WI38 (cell line): Measurements from ENCODE around the gene WDTC1.
"Not testable (repeated sequence)": the region's sequence is repeated elsewhere in the genome, so short reads cannot be mapped to it uniquely, and the experiment has no call there.

Experiments
- H3K4me3 ChIP-seq: 2 replicates; pipeline ENCODE4 v1.5.1; 2011; ENCODE audit warnings: low read depth, mild to moderate bottlenecking, control low read depth, low read length
- TF ChIP-seq, protein P1 (sequence below): IDR thresholded peaks from 2 replicates; pipeline ENCODE4 v1.5.1; 2012; ENCODE audit warnings: low read depth, mild to moderate bottlenecking, control low read depth, low read length

The WDTC1 gene

DNA sequence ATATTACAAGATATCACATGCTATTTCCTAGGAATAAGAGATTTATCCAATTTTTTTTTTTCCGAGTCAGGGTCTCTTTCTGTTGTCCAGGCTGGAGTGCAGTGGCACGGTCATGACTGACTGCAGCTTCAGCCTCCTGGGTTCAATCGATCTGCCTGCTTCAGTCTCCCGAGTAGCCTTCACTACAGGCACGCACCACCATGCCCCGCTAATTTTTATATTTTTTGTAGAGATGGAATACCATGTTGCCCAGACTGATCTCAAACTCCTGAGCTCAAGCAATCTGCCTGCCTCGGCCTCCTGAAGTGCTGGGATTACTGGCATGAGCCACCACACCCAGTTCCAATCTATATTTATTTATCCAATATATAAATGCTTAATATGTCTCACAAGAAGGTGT lies 18.0 kb upstream of the WDTC1 start:
- no peak overlapping the region for H3K4me3 ChIP-seq
- TF ChIP-seq, protein P1, sequence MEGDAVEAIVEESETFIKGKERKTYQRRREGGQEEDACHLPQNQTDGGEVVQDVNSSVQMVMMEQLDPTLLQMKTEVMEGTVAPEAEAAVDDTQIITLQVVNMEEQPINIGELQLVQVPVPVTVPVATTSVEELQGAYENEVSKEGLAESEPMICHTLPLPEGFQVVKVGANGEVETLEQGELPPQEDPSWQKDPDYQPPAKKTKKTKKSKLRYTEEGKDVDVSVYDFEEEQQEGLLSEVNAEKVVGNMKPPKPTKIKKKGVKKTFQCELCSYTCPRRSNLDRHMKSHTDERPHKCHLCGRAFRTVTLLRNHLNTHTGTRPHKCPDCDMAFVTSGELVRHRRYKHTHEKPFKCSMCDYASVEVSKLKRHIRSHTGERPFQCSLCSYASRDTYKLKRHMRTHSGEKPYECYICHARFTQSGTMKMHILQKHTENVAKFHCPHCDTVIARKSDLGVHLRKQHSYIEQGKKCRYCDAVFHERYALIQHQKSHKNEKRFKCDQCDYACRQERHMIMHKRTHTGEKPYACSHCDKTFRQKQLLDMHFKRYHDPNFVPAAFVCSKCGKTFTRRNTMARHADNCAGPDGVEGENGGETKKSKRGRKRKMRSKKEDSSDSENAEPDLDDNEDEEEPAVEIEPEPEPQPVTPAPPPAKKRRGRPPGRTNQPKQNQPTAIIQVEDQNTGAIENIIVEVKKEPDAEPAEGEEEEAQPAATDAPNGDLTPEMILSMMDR: no peak

DNA sequence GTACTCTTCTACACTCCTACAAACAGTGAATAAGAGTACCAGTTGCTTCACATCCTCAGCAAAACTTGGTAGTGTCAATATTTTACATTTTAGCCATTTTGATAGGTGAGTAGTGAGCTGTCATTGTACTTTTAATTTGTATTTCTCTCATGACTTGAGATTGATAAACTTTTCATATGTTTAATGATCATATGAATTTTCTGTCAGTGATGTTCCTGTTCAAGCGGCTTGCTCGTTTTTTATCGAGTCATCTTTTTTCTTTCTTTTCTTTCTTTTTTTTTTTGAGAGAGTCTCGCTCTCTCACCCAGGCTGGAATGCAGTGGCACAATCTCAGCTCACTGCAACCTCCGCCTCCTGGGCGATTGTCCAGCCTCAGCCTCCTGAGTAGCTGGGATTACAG lies 17.0 kb upstream of the WDTC1 start:
- no peak overlapping the region for H3K4me3 ChIP-seq
- TF ChIP-seq, protein P1: no peak

DNA sequence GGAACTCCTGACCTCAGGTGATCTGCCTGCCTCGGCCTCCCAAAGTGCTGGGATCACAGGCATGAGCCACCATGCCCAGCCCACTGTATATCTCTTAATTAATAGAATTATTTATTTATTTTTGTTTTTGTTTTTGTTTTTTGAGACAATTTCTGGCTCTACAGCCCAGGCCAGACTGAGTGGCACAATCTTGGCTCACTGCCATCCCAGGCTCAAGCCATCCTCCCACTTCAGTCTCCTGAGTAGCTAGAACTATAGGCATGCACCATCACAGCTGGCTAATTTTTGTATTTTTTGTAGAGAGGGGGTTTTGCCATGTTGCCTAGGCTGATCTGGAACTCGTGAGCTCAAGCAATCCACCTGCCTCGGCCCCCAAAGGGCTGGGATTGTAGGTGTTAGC lies 15.7 kb upstream of the WDTC1 start:
- no peak overlapping the region for H3K4me3 ChIP-seq
- TF ChIP-seq, protein P1: no peak

DNA sequence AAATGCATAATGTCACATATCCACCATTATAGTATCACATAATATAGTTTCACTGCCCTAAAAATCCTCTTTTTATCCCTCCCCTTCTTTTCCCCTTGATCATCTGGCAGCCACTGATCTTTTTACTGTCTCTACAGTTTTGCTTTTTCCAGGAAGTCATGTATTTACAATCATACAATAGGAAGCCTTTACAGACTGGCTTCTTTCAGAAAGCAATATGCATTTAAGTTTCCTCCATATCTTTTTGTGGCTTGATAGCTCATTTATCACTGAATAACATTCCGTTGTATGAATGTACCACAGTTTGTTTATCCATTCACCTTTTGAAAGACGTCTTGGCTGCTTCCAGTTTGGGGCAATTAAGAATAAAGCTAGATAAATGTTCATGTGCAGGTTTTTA lies 14.3 kb upstream of the WDTC1 start:
- H3K4me3 ChIP-seq: no peak overlapping the region
- TF ChIP-seq, protein P1: no peak

DNA sequence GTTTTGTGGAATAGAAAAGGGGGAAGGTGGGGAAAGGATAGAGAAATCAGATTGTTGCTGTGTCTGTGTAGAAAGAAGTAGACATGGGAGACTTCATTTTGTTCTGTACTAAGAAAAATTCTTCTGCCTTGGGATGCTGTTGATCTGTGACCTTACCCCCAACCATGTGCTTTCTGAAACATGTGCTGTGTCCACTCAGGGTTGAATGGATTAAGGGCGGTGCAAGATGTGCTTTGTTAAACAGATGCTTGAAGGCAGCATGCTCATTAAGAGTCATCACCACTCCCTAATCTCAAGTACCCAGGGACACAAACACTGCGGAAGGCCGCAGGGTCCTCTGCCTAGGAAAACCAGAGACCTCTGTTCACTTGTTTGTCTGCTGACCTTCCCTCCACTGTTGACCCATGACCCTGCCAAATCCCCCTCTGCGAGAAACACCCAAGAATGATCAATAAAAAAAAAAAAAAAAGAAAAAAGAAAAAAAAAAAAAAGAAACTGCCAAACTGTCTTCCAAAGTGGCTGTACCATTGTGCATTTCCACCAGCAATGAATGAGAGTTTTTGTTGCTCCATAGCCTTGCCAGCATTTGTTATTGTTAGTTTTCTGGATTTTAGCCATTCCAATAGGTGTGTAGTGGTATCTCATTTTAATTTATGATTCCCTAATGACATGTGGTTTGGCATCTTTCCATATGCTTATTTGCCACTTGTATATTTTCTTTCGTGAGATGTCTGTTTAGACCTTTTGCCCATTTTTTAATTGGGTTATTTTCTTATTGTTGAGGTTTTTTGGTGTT lies 13.5 kb upstream of the WDTC1 start:
- not testable (repeated sequence) for H3K4me3 ChIP-seq

DNA sequence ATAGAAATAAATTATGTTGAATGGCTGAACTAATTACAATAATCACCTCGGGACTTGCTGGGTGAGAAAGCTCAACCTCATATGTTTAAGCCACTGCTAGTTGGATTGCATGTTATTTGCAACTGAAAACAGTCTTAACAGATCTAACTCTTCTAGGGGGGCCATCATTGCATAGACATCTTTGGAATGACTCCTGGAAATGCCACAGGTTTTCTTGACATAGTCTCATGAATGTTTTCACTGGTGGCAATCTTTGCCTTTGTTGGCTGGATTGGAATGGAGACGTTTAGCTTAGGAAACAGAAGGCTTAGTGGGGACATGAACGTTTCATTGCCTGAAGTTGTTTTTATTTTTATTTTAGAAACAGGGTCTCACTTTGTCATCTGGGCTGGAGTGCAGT lies 8.8 kb upstream of the WDTC1 start:
- TF ChIP-seq, protein P1: no peak
- H3K4me3 ChIP-seq: no peak overlapping the region

DNA sequence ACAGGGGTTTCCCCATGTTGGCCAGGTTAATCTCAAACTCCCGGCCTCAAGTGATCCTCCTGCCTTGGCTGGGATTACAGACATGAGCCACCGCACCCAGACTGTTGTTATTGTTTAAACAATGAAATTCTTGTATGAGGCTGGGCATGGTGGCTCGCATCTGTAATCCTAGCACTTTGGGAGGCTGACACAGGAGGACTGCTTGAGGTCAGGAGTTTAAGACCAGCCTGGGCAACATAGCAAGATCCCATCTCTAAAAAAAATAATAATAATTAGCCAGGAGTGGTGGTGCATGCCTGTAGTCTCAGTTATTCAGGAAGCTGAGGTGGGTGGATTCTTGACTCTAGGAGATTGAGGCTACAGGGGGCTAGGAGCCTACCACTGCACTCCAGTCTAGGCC lies 6.7 kb upstream of the WDTC1 start:
- TF ChIP-seq, protein P1: no peak

DNA sequence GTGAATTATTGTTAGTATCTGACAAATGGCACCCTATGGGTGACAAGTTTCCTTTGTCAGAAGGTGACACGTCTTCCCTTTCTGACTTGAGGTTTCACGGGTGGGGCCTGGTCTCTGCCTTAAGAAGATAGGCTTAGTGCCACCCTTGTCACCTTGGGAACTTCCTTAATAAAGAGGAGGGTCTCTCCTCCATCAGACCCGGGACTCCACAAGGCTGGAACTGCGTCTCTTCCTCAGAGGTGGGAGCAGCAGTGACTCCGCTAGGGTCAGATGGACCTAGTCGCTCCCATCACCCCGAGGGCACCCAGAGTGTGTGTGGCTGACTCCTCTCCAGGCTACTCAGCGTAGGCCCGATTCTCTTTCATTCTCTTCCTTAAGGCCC lies 774 bp upstream of the WDTC1 start:
- peak overlapping the region; percentile 52 for H3K4me3 ChIP-seq
- TF ChIP-seq, protein P1: no peak

More for the DNA sequence above, 6.7 kb upstream of the WDTC1 start:
- no peak overlapping the region for H3K4me3 ChIP-seq
